HG03521 (cell line): ENCODE data around the gene HSPA5.
"Not testable (repeated sequence)": the region's sequence is repeated elsewhere in the genome, so short reads cannot be mapped to it uniquely, and the experiment has no call there.

Experiments used
- ATAC-seq: cut with Tn5 transposase; IDR thresholded peaks from one replicate; pipeline ENCODE4 v1.9.1; 2021; ENCODE audit warnings: mild to moderate bottlenecking, moderate library complexity; ENCODE audit not compliant: unreplicated experiment

HSPA5 gene

DNA sequence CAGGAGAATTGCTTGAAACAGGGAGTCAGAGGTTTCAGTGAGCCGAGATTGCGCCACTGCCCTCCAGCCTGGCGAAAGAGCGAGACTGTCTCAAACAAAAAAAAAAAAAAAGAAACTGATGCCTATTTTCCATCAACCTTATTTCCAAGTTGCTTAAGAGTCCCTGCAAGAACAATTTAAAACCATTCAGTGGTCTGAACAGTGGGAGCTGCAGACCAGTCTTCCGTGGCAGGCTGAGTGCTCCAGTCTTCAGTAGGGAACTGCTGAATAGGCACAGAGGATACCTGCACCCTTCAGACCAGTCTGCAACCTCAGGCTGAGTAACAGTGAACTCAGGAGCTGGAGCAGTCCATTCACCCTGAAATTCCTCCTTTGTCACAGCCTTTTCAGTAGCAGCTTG is 46.7 kb downstream of the HSPA5 start:
- not testable (repeated sequence) for ATAC-seq

DNA sequence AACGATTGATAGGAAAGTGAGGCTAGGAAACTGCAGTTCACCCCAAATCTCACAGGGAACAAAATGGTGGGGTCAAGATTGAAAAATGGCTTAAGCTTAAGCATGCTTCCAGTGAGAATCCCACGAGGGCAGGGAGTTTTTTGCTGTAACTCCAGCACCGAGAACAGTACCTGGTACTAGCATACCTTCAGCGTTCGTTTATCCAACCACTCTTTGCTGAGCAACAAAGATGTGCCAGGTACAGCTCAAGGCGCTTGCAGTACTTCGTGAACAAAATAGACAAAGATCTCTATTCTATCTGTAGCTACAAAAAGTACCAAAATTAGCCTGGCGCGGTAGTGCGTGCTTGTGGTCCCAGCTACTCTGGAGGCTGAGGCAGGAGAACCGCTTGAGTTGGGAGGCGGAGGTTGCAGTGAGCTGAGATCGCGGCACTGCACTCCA is 50.8 kb downstream of the HSPA5 start:
- no peak for ATAC-seq

DNA sequence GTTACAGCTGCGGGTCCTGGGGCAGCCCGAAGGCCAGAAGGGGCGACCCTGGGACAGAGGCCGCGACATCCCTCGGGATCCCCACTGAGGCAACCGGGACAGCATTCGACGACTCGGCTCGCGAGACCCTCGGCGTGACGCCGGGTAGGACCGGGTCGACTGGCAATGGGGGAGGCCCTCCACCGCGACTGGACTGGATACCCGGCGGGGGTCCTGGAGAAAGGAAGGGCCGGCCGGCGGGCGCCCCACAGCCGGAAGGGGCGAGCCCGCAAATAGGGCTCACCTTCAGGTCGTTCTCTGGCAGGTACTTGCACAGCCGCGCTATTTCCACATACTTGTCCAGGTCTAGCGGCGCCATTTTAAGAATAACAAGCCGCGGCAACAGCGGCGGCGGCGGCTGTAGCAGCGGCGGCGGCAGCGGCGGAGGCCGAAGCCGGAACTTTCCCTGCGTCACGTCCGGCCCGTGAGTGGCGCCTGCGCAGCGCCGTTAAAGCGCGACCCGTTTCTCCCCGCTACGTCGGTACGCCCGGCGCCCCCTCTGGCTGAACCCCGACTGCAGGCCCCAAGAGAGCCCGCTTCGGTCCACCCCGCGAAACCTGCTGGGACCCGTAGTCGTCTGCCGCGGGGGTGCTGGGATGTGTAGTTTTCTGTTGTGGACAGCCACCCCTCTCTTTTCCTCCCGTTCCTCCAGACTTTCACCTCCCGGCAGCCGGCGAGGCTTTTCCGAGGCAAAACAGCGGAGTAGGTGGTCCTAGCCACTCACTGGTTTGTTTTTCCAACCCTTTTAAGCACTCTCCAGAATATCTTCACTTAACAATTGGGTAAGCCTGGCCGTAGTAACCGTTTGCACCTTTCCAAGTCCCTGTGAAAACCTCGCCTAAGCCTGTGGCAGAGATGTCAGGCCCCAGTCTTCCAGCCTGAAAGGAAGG is 51.5 kb downstream of the HSPA5 start, which contains the start of gene PPP6C:
Gene PPP6C, minus strand, starts transcription at position 443 of the 929 bp plus-strand sequence. Its CDS starts 85 bp downstream, at position 358.
- peak; percentile 97 for ATAC-seq

DNA sequence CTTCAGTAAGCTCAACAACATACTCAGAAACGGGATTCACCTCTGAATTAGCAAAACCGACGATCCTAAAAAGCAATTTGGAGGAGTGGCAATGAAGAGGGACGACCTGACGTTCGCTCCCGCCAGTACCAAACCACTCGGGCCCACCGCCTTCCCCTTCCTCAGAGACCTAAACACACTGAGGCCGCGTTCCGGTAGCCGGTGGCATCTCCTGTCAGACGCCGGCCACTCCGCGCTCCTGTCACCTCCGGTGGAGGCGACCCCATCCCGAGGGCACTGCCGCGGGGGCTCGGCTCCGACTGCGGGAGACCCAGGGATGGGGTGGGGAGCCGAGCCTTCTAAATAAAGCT is 52.2 kb downstream of the HSPA5 start:
- peak; percentile 19 for ATAC-seq
